Stimulated activated CD4-positive, alpha-beta T cell treated with anti-CD3 and anti-CD28 coated beads, Interleukin-1b, Interleukin-23, amount 100 ng/mL, for 1 hour (primary cell): ENCODE measurements around the gene ATAD2B.

Experiments
- DNase-seq, 2 donors: peaks; one replicate each; pipeline ENCODE4 v3.0.0-alpha.2; 2020; ENCODE audit warnings: low read depth in 2 of 2

ATAD2B gene

GRCh38 chr2:23703583-23704385 is 223.1 kb downstream of the ATAD2B start:
- no peak for DNase-seq

- DNase-seq, result no peak
Measured at GRCh38 chr2:23703037-23703582, 223.8 kb downstream of the ATAD2B start.

GRCh38 chr2:23700627-23701026 is 226.3 kb downstream of the ATAD2B start:
- DNase-seq, result no peak

- DNase-seq, result no peak
Measured at GRCh38 chr2:23699580-23699925, 227.4 kb downstream of the ATAD2B start.

- no peak for DNase-seq
Measured at GRCh38 chr2:23698721-23699579, 228.0 kb downstream of the ATAD2B start.
